GM12801 (cell line): Measurements from ENCODE around the gene PAN2.

Experiments
- TF ChIP-seq, protein P1 (sequence below): IDR thresholded peaks from one replicate; pipeline ENCODE4 v1.5.1; 2011; ENCODE audit warnings: control low read depth; ENCODE audit not compliant: insufficient read length; ENCODE audit errors: extremely low read depth

PAN2 gene

DNA sequence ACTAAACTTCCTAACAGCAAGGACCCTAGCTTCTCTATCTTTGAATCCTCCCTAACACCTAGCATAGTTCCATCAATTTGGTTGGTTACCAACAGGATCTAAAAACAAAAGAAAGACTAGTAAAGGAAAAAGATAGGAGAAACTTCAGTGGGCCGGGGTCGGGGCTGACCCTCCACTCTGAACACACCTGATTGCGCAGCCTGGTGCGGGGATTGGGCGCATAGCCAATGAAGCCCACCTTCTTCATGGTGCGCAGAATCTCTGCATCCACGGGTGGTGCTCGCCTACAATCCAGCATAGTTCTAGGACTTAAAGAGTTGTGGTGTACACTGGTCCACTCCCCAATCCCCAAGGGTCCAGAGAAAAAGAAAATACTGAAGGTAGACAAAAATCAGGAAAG is 7.7 kb downstream of the PAN2 start:
- TF ChIP-seq, protein P1, sequence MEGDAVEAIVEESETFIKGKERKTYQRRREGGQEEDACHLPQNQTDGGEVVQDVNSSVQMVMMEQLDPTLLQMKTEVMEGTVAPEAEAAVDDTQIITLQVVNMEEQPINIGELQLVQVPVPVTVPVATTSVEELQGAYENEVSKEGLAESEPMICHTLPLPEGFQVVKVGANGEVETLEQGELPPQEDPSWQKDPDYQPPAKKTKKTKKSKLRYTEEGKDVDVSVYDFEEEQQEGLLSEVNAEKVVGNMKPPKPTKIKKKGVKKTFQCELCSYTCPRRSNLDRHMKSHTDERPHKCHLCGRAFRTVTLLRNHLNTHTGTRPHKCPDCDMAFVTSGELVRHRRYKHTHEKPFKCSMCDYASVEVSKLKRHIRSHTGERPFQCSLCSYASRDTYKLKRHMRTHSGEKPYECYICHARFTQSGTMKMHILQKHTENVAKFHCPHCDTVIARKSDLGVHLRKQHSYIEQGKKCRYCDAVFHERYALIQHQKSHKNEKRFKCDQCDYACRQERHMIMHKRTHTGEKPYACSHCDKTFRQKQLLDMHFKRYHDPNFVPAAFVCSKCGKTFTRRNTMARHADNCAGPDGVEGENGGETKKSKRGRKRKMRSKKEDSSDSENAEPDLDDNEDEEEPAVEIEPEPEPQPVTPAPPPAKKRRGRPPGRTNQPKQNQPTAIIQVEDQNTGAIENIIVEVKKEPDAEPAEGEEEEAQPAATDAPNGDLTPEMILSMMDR: no peak

DNA sequence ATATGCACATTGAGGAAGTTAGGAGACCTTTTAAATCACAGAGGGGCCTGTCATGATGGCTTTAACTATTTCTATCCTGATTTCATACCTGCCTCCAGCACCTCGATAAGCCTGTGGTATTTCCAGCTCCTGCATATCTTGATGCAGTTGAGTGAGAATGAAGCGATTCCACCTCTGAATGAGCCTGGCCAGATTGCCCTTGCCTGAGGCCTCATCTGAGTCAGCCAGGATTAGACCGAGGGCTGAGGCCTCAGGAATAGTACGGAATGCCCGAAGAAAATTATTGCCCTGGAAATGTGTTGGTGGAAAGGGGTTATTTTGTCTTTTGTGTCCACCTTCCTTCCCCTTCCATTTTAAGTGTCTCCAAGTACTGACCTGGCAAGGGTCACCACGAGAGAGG is 9.6 kb downstream of the PAN2 start:
- TF ChIP-seq, protein P1: no peak

GRCh38 chr12:56321027-56321426 is 12.8 kb downstream of the PAN2 start:
- TF ChIP-seq, protein P1: no peak

GRCh38 chr12:56317675-56318074 is 16.1 kb downstream of the PAN2 start:
- TF ChIP-seq, protein P1: no peak

DNA sequence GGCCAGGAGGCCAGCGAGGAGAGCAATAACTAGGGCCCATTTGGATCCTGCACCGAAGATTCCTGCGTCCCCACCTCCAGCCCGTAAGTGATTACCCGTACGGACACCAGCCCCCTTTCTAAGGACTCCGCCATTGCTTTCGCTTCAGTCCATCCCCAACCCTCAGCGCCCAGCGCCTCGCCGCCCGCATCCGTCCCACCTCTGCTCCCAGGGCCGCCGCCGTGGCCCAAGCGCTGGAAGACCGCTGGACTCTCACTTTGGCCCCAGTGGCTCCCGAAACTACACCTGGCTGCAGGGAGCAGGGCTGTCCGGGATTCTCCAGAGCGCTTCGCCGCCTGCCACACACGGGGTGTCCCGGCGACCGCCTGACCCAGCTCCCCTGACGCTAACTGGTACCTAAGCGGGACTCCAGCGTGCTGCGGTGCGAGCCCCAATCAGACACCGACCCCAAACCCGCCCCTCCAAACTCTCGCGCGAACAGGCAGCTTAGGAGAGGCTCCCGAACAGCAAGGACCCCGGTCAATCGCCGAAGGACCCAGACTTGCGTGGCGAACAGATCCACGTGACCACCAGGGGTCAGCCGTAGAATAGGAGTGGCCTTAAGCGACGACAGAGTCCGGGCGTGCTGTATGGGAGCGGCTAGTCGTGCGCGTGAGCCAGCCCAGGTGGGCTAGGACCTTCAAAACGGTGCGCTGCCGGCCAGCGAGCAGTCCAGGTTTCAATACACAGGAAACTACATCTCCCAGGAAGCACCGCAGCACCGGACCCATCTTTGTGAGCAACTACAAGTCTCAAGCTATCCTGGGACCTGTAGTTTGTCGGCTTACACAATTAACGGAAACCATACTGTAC is 18.0 kb downstream of the PAN2 start, which contains the start of gene CNPY2:
CNPY2 (minus strand) TSS at position 367 of the 852 bp plus-strand sequence. CDS start 771 bp downstream, outside the sequence.
- TF ChIP-seq, protein P1: no peak

DNA sequence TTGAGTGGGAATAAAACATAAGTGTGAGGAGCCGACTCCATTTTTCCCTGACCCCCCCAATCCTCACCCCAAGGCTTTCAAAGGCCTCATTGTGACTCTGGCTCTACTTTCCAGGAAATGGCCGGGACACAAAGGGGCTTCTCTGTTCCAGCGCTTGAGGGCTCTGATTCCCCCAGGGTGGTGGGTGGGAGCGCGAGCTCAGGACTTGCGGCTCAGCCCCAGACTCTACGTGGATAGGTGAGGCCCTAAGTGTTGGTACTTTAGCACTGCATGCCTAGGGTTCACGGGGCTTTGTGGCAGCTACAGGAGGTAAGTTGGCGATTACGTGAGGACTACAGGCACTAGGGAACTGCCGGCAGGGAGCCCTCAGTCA is 18.6 kb downstream of the PAN2 start:
- TF ChIP-seq, protein P1: no peak

DNA sequence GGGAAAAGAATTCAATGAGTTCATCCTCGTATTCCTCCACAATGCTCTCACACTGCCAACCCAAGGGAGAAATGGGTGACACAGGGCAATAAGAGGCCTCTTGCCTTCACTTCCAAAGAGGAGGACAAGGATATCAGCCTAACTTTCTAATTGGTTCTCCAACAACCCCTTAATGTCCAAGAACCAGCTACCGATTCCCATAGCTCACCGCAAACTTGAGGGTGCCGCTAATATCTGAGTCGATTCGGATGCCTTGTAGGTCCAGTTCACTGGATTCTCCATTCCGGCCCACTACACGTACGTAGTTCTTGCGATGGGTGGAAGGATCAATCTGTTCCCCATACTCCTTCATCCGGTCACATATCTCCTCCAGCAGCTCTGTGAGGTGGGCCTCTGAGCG is 22.8 kb downstream of the PAN2 start:
- TF ChIP-seq, protein P1: no peak
